G401.6 (cell line): ENCODE data around the gene LRBA.

Source experiments
- FAIRE-seq: peaks from 2 replicates; lab custom pipeline; 2012; peaks lifted over from hg19 to GRCh38; lab: Jason Lieb, UNC

The LRBA gene

DNA sequence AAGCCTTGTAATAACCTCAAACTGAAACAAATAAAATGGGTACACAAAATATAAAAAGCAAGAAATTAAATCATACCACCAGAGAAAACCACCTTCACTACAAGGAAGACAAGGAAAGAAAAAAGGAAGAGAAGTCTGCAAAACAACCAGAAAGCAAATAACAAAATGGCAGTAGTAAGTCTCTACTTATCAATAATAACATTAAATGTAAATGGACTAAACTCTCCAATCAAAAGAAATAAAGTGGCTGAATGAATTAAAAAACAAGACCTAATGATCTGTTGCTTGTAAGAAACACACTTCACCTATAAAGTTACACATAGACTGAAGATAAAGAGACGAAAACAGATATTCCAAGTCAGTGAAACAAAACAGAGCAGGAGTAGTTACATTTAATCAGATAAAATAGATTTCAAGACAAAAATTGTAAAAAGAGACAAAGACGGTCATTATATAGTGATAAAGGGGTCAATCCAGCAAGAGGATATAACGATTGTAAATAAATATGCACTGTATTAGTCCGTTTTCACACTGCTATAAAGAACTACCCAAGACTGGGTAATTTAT lies 289.0 kb downstream of the LRBA start:
- FAIRE-seq: no peak

- FAIRE-seq: no peak
Measured at GRCh38 chr4:150723727-150724411, 291.2 kb downstream of the LRBA start.

DNA sequence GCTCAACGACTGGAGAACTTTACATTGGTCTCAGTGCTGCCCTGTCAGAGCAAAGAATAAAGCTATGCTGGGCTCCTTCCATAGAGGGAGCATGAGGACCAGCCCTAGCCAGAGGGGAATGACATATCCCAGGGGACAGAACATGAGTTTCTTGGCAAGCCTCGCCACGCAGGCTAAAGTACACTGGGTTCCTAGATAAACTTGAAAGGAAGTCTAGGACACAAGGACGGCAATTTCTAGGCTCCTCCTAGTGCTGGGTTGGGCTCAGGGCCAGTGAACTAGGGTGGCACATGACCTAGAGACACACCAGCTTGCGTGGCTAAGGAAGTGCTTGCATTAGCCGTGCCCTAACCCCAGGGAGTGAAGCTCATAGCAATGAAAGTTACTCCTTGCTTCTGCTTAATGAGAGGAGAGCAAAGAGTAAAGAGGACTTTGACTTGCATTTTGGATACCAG lies 292.1 kb downstream of the LRBA start:
- FAIRE-seq: no peak

GRCh38 chr4:150720973-150721518 lies 294.0 kb downstream of the LRBA start:
- no peak for FAIRE-seq

GRCh38 chr4:150717952-150718351 lies 297.1 kb downstream of the LRBA start:
- no peak for FAIRE-seq

GRCh38 chr4:150714462-150715438 lies 300.3 kb downstream of the LRBA start:
- FAIRE-seq: no peak

- FAIRE-seq: no peak
Measured at GRCh38 chr4:150713251-150713650, 301.8 kb downstream of the LRBA start.

GRCh38 chr4:150710770-150711375 lies 304.2 kb downstream of the LRBA start:
- no peak for FAIRE-seq

DNA sequence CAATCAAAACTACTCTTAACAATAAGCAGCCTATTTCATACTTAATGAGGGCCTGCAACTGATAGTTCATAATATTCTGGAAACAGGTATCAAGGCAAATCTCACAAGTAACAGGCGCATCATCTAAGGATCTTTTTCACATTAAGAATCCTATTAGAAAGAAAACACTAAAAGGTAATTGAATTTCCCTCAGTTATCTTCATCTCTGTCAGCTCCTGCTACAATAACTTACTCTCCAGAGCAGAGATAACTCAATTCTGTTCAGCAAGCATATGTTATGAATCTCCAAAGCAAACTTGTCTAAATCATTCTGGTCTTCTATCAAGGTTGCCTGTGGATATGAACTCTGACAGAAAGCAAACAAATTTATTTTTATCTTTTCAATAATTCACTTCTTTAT lies 307.1 kb downstream of the LRBA start:
- no peak for FAIRE-seq

DNA sequence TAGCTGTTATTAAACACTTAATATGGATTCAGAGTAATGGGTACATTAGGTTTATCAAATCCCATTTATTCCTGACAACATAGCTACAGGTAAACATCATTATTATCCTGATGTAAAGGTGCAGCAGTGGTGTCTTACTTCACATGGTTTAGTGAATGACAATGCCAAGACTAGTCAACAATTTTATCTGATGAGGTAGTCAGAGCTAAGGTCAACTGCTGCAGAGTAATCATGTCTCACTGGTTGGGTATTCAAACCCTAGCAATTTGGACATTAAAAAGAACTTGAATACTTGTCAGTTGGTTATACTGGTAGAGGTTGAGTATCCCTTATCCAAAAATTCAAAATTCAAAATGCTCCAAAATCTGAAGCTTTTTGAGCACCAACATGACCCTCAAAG lies 315.5 kb downstream of the LRBA start:
- FAIRE-seq: no peak

GRCh38 chr4:150695162-150695561 lies 319.9 kb downstream of the LRBA start:
- no peak for FAIRE-seq

- no peak for FAIRE-seq
Measured at GRCh38 chr4:150694438-150694837, 320.6 kb downstream of the LRBA start.

GRCh38 chr4:150683775-150684350 lies 331.2 kb downstream of the LRBA start:
- no peak for FAIRE-seq

DNA sequence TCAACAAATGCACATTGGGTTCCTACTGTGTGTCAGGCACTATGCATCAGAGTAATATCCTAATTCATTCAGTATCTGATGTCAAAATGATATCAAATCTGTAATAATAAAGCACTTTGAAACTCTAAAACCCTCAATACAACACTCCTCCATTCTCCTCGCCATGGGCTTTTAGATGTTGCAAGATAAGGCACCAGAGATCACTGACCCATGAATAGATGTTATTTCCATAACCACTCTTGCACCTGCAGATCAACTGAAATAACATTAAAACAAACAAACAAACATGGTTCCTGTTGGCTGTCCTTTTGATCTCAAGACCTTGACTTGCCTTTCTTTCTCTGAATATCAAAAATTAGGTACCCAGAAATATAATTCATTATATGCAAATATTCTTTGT lies 333.0 kb downstream of the LRBA start:
- FAIRE-seq: no peak

DNA sequence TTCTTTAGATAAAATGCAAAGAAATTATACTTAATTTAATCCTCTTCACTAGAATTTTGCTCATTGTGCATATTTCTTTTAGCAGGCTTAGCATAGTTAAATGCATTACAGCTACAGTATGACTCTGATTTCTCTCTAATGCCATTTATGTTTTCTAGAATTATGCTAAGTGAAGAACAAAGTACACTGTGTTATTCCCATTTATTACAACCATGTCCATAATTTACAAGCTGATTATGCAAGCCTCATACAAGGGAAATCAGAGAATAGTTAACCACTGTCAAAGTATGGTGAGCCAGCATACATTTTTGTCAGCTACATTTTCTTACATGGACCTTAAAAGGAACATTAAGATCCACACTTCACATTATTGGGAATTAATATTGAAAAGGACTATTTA lies 334.0 kb downstream of the LRBA start:
- FAIRE-seq: no peak

DNA sequence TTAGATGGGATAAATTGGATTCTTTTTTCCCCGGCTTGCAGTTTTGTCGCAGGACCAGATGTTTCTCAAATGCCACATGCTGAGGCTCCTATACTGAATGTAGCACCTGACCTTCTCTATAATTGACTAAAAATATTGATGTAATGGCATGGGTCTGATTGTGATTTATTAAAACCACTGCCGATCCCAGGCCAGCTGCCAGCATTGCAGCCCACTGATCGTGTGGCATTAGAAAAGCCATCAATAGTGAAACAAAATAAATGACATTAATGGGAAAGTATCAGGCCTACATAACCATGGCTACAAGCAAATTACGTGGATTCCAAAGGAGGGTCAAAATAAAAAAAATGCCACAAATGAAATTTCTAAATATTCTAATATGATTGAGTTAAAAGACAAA lies 334.4 kb downstream of the LRBA start:
- FAIRE-seq: peak; percentile 21

DNA sequence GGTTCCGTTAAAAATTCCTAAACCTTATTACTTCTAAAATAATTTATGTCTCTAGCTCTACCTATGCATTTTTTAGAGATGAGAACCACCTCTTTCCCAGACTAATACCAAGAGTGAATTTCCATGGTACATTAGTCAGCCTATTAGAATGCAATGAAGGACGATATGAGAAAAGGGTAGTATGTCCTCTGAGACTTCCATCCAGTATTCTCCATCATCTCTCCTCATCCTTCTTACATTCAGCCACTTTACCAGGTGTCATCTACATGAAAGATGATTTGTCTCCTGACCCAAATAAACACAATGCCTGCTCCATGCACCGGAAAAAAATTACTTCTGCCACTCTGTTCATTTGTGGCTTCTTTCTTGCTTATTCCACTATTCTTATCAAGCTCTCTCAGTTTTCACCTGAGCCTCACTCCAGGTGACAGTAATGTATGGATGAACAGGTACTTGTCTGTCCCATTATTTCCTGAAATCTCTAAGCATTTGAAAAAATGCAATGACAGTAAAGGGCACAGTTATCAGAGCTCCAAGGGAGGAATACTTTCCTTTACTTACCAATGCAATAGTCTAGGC lies 335.2 kb downstream of the LRBA start:
- FAIRE-seq: no peak

- no peak for FAIRE-seq
Measured at GRCh38 chr4:150679018-150679764, 335.9 kb downstream of the LRBA start.

GRCh38 chr4:150673793-150674192 lies 341.3 kb downstream of the LRBA start:
- FAIRE-seq: no peak

DNA sequence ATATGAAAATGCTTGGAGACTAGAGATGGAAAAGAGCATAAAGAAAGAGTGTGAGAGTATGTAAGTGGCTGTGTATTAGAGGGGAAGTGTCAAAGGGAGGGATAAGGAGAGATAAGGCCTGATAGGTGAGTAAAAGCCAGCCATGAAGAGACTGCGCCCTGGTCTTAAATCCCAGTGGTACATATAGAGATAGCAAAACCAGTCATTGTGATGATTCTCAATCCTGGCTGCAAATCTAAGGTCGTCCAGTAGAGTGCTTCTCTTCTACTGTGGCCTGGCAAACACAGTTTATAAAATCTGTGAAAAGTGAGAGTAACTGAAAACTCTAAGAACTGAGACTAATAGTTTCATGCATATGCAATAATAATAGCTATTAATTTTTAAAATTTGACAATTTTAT lies 346.3 kb downstream of the LRBA start:
- no peak for FAIRE-seq

DNA sequence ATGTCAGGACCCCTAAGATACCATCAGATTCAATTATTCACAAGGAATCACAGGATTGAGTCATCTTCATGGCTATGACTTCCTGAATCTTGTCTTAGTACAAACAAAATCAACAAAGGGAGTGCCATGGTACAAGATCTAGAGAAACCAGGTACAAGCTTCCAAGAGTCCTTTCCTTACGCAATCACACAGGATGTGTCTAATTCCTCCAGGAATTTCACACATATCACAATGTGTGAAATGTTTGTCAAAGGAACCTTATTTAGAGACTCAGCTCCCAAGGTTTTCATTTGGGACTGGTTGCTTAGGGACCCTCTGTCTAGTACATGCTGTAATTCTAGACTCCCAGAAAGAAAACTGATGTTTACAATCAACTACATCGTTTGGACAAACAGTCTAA lies 350.1 kb downstream of the LRBA start:
- no peak for FAIRE-seq
